ENCODE measurements around the gene KRTAP12-2.
"Not testable (repeated sequence)": the region's sequence is repeated elsewhere in the genome, so short reads cannot be mapped to it uniquely, and the experiment has no call there.

Gene KRTAP12-2

GRCh38 chr21:44644878-44645277 is 21.8 kb downstream of the KRTAP12-2 start:
- Histone ChIP-seq H4K20me1 (ENCODE audit: insufficient read depth, low read length) (no peaks in the 10 kb centered on the region), H3K79me2 (ENCODE audit: low read length) (no peaks in the 10 kb centered on the region), H3K27ac (ENCODE audit: low read length) (no peak overlapping the region), H2AFZ (ENCODE audit: low read depth, low read length) (no peak overlapping the region), H3K4me1 (ENCODE audit: low read length) (no peaks in the 10 kb centered on the region), H3K27me3 (ENCODE audit: low read depth, low read length) (no peaks in the 10 kb centered on the region), H3K9me3 (ENCODE audit: insufficient read depth, low read length) (0 out of 2 replicates have a peak, but pooled peaks cover 4% of the 10 kb centered on the region), H3K9ac (ENCODE audit: low read length) (no peak overlapping the region), H3K36me3 (replicated peaks; ENCODE audit: low read depth, low read length) (no peaks in the 10 kb centered on the region), H3K4me3 (ENCODE audit: low read length) (no peak overlapping the region), H3K4me2 (ENCODE audit: low read length) (no peak overlapping the region)
- no peak for TF ChIP-seq EZH2phosphoT487 (IDR thresholded peaks at IDR 0.05; ENCODE audit: low read depth)
- no peak for TF ChIP-seq CTCF (IDR thresholded peaks at IDR 0.05; ENCODE audit: low read depth, low read length)

- Histone ChIP-seq H2AFZ (ENCODE audit: low read depth, low read length) (no peak overlapping the region), H3K27ac (ENCODE audit: low read length) (no peak overlapping the region), H3K36me3 (replicated peaks; ENCODE audit: low read depth, low read length) (no peaks in the 10 kb centered on the region), H4K20me1 (ENCODE audit: insufficient read depth, low read length) (no peaks in the 10 kb centered on the region), H3K27me3 (ENCODE audit: low read depth, low read length) (no peaks in the 10 kb centered on the region), H3K4me1 (ENCODE audit: low read length) (no peaks in the 10 kb centered on the region), H3K4me3 (ENCODE audit: low read length) (no peak overlapping the region), H3K79me2 (ENCODE audit: low read length) (no peaks in the 10 kb centered on the region), H3K9me3 (ENCODE audit: insufficient read depth, low read length) (0 out of 2 replicates have a peak, but pooled peaks cover 4% of the 10 kb centered on the region), H3K4me2 (ENCODE audit: low read length) (no peak overlapping the region), H3K9ac (ENCODE audit: low read length) (no peak overlapping the region)
- no peak for TF ChIP-seq EZH2phosphoT487 (IDR thresholded peaks at IDR 0.05; ENCODE audit: low read depth)
- no peak for TF ChIP-seq CTCF (IDR thresholded peaks at IDR 0.05; ENCODE audit: low read depth, low read length)
Observed at GRCh38 chr21:44643741-44644310, 22.9 kb downstream of the KRTAP12-2 start.

- H3K27me3 ChIP-seq (ENCODE audit: low read depth, low read length): no peaks in the 10 kb centered on the region
- H4K20me1 ChIP-seq (ENCODE audit: insufficient read depth, low read length): no peaks in the 10 kb centered on the region
- no peak overlapping the region for H2AFZ ChIP-seq (ENCODE audit: low read depth, low read length)
- H3K4me1 ChIP-seq (ENCODE audit: low read length): no peaks in the 10 kb centered on the region
- no peak overlapping the region for H3K27ac ChIP-seq (ENCODE audit: low read length)
- H3K9me3 ChIP-seq (ENCODE audit: insufficient read depth, low read length): 0 out of 2 replicates have a peak, but pooled peaks cover 4% of the 10 kb centered on the region
- no peaks in the 10 kb centered on the region for H3K79me2 ChIP-seq (ENCODE audit: low read length)
- TF ChIP-seq CTCF (IDR thresholded peaks at IDR 0.05; ENCODE audit: low read depth, low read length): no peak
- H3K4me3 ChIP-seq (ENCODE audit: low read length): no peak overlapping the region
- no peak overlapping the region for H3K4me2 ChIP-seq (ENCODE audit: low read length)
- no peaks in the 10 kb centered on the region for H3K36me3 ChIP-seq (replicated peaks; ENCODE audit: low read depth, low read length)
- no peak overlapping the region for H3K9ac ChIP-seq (ENCODE audit: low read length)
Observed at GRCh38 chr21:44640761-44641160, 26.0 kb downstream of the KRTAP12-2 start.

DNA sequence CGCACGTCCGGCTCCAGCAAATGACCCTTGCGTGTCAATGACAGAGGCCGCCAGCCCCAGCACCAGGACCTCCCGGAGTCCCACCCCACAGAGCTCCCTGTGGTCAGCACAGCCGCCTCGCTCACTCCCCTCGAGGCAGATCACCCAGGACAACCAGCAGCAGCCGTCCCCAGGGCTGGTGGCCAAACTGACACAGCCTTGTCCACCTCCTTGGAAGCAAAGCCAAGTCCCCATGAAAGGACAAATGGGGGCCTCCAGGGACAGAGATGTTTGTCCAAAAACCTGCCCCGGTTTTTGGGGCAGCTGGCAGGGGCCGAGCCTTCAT is 27.4 kb downstream of the KRTAP12-2 start:
- no peak overlapping the region for H3K4me2 ChIP-seq (ENCODE audit: low read length)
- no peaks in the 10 kb centered on the region for H4K20me1 ChIP-seq (ENCODE audit: insufficient read depth, low read length)
- TF ChIP-seq EZH2phosphoT487 (IDR thresholded peaks at IDR 0.05; ENCODE audit: low read depth) (no peak), CTCF (IDR thresholded peaks at IDR 0.05; ENCODE audit: low read depth, low read length) (no peak)
- H3K9me3 ChIP-seq (ENCODE audit: insufficient read depth, low read length): 0 out of 2 replicates have a peak, but pooled peaks cover 4% of the 10 kb centered on the region
- H3K79me2 ChIP-seq (ENCODE audit: low read length): no peaks in the 10 kb centered on the region
- H2AFZ ChIP-seq (ENCODE audit: low read depth, low read length): no peak overlapping the region
- no peaks in the 10 kb centered on the region for H3K4me1 ChIP-seq (ENCODE audit: low read length)
- no peaks in the 10 kb centered on the region; the same call in 1 of the 2 replicates for H3K27me3 ChIP-seq (ENCODE audit: low read depth, low read length)
- no peak overlapping the region for H3K9ac ChIP-seq (ENCODE audit: low read length)
- no peaks in the 10 kb centered on the region for H3K36me3 ChIP-seq (replicated peaks; ENCODE audit: low read depth, low read length)
- no peak overlapping the region for H3K27ac ChIP-seq (ENCODE audit: low read length)
- no peak overlapping the region for H3K4me3 ChIP-seq (ENCODE audit: low read length)

DNA sequence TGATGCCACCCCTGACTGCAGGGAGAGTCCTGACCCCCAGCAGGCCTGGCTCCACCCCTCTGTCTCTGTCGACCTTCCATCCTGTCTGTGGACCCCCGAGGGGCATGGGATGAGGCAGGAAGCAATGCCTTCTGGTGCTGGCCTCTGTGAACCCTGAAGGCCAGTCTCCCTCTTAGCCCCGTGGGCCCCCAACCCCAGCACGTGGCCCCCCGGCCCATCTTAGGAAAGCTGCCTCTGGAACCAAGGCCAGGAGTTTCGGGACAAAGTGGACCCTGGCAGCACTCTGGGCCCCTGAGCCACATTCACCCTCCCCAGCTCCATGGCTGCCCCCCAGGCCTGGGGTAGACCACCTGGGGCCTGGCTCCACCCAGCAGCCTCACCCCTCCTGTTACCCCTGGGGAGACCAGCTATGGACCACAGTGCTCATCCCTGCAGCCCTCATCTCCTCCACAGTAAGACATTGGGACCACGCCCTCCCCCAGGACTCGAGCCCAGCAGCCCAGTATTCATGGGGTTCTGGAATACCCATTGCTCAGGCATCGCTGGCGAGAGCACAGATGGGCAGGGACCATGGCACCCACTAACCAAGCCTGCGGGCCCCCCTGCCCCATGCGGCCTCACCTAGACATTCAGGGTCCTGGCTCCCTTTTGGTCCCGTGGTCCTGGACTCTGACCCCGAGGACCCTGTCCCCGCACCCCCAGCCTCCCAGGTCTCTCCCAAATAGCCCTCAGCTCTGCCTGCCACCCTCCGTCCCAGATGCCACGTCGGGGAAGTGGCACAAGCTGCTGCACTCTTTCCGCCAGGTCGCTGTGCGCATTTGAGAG is 28.0 kb downstream of the KRTAP12-2 start:
- not testable (repeated sequence) for H3K27me3 ChIP-seq (ENCODE audit: low read depth, low read length); H3K36me3 ChIP-seq (replicated peaks; ENCODE audit: low read depth, low read length); H3K9me3 ChIP-seq (ENCODE audit: insufficient read depth, low read length); H4K20me1 ChIP-seq (ENCODE audit: insufficient read depth, low read length); H3K4me3 ChIP-seq (ENCODE audit: low read length); H3K4me1 ChIP-seq (ENCODE audit: low read length); H3K27ac ChIP-seq (ENCODE audit: low read length); H2AFZ ChIP-seq (ENCODE audit: low read depth, low read length); H3K9ac ChIP-seq (ENCODE audit: low read length); H3K79me2 ChIP-seq (ENCODE audit: low read length); H3K4me2 ChIP-seq (ENCODE audit: low read length)

DNA sequence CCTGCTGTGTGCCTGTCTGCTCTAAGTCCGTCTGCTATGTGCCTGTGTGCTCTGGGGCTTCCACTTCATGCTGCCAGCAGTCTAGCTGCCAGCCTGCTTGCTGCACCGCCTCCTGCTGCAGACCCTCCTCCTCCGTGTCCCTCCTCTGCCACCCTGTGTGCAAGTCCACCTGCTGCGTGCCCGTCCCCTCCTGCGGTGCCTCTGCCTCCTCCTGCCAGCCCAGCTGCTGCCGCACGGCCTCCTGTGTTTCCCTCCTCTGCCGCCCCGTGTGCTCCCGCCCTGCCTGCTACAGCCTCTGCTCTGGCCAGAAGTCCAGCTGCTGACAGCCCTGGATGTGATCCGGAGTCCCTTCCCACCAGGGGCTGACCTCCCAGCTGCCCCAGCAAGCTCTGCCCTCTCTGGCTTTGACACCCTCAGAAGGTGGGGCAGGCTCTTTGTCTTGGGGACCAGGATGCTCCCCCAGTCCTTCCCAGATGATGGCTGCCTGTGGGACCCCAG is 28.8 kb downstream of the KRTAP12-2 start:
- not testable (repeated sequence) for H3K4me3 ChIP-seq (ENCODE audit: low read length); H2AFZ ChIP-seq (ENCODE audit: low read depth, low read length); H3K36me3 ChIP-seq (replicated peaks; ENCODE audit: low read depth, low read length); H3K4me2 ChIP-seq (ENCODE audit: low read length); H3K9me3 ChIP-seq (ENCODE audit: insufficient read depth, low read length); H3K4me1 ChIP-seq (ENCODE audit: low read length); H4K20me1 ChIP-seq (ENCODE audit: insufficient read depth, low read length); H3K27ac ChIP-seq (ENCODE audit: low read length); H3K79me2 ChIP-seq (ENCODE audit: low read length); H3K27me3 ChIP-seq (ENCODE audit: low read depth, low read length); H3K9ac ChIP-seq (ENCODE audit: low read length)

All from OCI-LY3 (cell line).